T-cell (primary cell): ENCODE measurements around the gene IER5L. TPM values are rescaled to one million over a fixed set of nuclear protein-coding genes. Genes with fewer than 3 reads are reported as not detected.

Experiments used
- ATAC-seq, 4 experiments: fragments of 200-7000 bp in 3 of 4; fragments of 150-1000 bp in 1 of 4; cut with Tn5 transposase; replicated peaks in 1 of 4; 1 replicate in 3 of 4; 2 replicates in 1 of 4; pipeline ENCODE4 v1.10.0; 2021; ENCODE audit warnings: moderate library complexity in 3 of 4, mild to moderate bottlenecking in 2 of 4, moderate number of reproducible peaks in 1 of 4
- CTCF ChIA-PET, 2 donors: fragments of 300-600 bp; sonication (Branson Sonifier 250); formaldehyde crosslinking; loops; one replicate each; lab custom pipeline; 2022; ENCODE audit warnings: antibody characterized with exemption in 2 of 2; lab: Charles Lee
- POLR2A ChIA-PET, 2 donors: fragments of 300-600 bp; sonication (Branson Sonifier 250); formaldehyde crosslinking; loops; one replicate each; lab custom pipeline; 2022; ENCODE audit warnings: antibody characterized with exemption in 2 of 2; lab: Charles Lee
- DNase-seq, 35 experiments: peaks; one replicate each; pipeline versions ENCODE4 v3.0.0 to v3.0.0-alpha.2; 2013 to 2023
- H3K27ac ChIP-seq: one replicate; pipeline ENCODE4 v1.5.1; 2013; ENCODE audit warnings: low read length
- H3K27me3 ChIP-seq, 2 experiments: replicated peaks in 1 of 2; 1 replicate in 1 of 2; 2 replicates in 1 of 2; pipeline versions ENCODE4 v1.6.1 to v1.7.0; 2013; ENCODE audit warnings: low read length in 1 of 2, mixed read lengths in 1 of 2; ENCODE audit not compliant: control insufficient read depth in 2 of 2, insufficient read depth in 2 of 2; ENCODE audit errors: extremely low read depth in 1 of 2
- H3K36me3 ChIP-seq, 2 donors: 1 replicate in 1 of 2; 2 replicates in 1 of 2; pipeline versions ENCODE4 v1.6.1 to v1.7.0; 2013; ENCODE audit warnings: low read length in 1 of 2; ENCODE audit not compliant: control insufficient read depth in 2 of 2, insufficient read depth in 1 of 2; ENCODE audit errors: extremely low read depth in 1 of 2
- H3K4me1 ChIP-seq, 2 experiments: 1 replicate in 1 of 2; 2 replicates in 1 of 2; pipeline versions ENCODE4 v1.6.1 to v1.7.0; 2013; ENCODE audit warnings: low read length in 2 of 2, mixed read lengths in 1 of 2; ENCODE audit not compliant: insufficient read depth in 2 of 2, control insufficient read depth in 1 of 2; ENCODE audit errors: extremely low read depth in 1 of 2
- H3K4me3 ChIP-seq, 2 donors: 1 replicate in 1 of 2; 2 replicates in 1 of 2; pipeline versions ENCODE4 v1.5.1 to v1.7.0; 2013; ENCODE audit warnings: mild to moderate bottlenecking in 2 of 2, low read length in 1 of 2, moderate library complexity in 1 of 2; ENCODE audit not compliant: control insufficient read depth in 1 of 2; ENCODE audit errors: extremely low read depth in 1 of 2
- H3K9me3 ChIP-seq: 2 replicates; pipeline ENCODE4 v1.7.0; 2013
- H3K27ac Mint-ChIP-seq, 2 donors: one replicate each; pipeline ENCODE4 v1.8.0; 2020 to 2021; ENCODE audit warnings: mild to moderate bottlenecking in 2 of 2, mixed read lengths in 2 of 2
- H3K27me3 Mint-ChIP-seq, 2 donors: one replicate each; pipeline ENCODE4 v1.8.0; 2021 to 2022; ENCODE audit warnings: mixed read lengths in 2 of 2
- H3K36me3 Mint-ChIP-seq: one replicate; pipeline ENCODE4 v1.8.0; 2021; ENCODE audit warnings: mixed read lengths
- H3K4me1 Mint-ChIP-seq, 3 donors: one replicate each; pipeline ENCODE4 v1.8.0; 2020 to 2022; ENCODE audit warnings: mixed read lengths in 3 of 3, mild to moderate bottlenecking in 1 of 3
- H3K4me3 Mint-ChIP-seq, 3 donors: one replicate each; pipeline ENCODE4 v1.8.0; 2020 to 2022; ENCODE audit warnings: mild to moderate bottlenecking in 3 of 3, mixed read lengths in 3 of 3, moderate library complexity in 3 of 3
- H3K9me3 Mint-ChIP-seq, 3 donors: one replicate each; pipeline ENCODE4 v1.8.0; 2020 to 2022; ENCODE audit warnings: mixed read lengths in 3 of 3
- WGBS: methylation state at CpG from one replicate; pipeline ENCODE4 v1.1.5; 2013; ENCODE audit warnings: missing lambda C conversion rate; ENCODE audit not compliant: insufficient coverage; 5-methylcytosine and 5-hydroxymethylcytosine counted together
- total RNA-seq, 35 experiments: library from RNA in 6 of 35; stranded (reverse) in 6 of 35; fragments of 120-200 nt in 1 of 35; gene quantifications; one replicate each; pipeline versions ENCODE4 v1.2.1 to v1.2.4 and lab custom pipeline; 2013 to 2026

The IER5L gene
- total RNA-seq, 5 donors from 2014 or later (not counting 1 experiment from before 2014, with no cell fraction given), result 1.3 to 7.7 (median 6.7) TPM

GRCh38 chr9:129161534-129161837 lies 16.6 kb downstream of the IER5L start:
- CTCF ChIA-PET, result interaction anchor here (0.6 kb wide), 3 partner anchors 60 to 397 kb away, joined by 3 to 5 read pairs (median 4); no protein-coding TSS in a partner anchor
- POLR2A ChIA-PET, result interaction anchor here in 1 of 2 donors (0.6 kb wide), 1 partner anchor 46 kb away, joined by 4 read pairs; no protein-coding TSS in a partner anchor
- WGBS, result 95% methylated on average over 8 of the region's 9 CpGs
- H3K27ac ChIP-seq, result no peak overlapping the region
- no peak overlapping the region for H3K4me3 ChIP-seq
- Mint-ChIP-seq H3K27me3 (no peaks in the 10 kb centered on the region), H3K9me3 (no peaks in the 10 kb centered on the region), H3K27ac (no peak overlapping the region), H3K36me3 (no peaks in the 10 kb centered on the region), H3K4me3 (no peak overlapping the region), H3K4me1 (peaks cover 0 to 2% (median under 1%) of the 10 kb centered on the region in 3 donors)
- H3K27me3 ChIP-seq, result no peaks in the 10 kb centered on the region
- DNase-seq (no peak), ATAC-seq (no peak)
- no peaks in the 10 kb centered on the region for H3K9me3 ChIP-seq
- H3K36me3 ChIP-seq, result no peaks in the 10 kb centered on the region
- H3K4me1 ChIP-seq, result peaks cover 0 to 3% of the 10 kb centered on the region in 2 experiments

- CTCF ChIA-PET, result interaction anchor here (0.6 kb wide), 3 partner anchors 61 to 398 kb away, joined by 3 to 5 read pairs (median 4); no protein-coding TSS in a partner anchor
- H3K27ac ChIP-seq, result no peak overlapping the region
- no peaks in the 10 kb centered on the region for H3K36me3 ChIP-seq
- H3K27me3 ChIP-seq, result no peaks in the 10 kb centered on the region
- WGBS, result 95% methylated on average over 6 of the region's 10 CpGs
- H3K4me1 ChIP-seq, result no peaks in the 10 kb centered on the region
- H3K9me3 ChIP-seq, result no peaks in the 10 kb centered on the region
- POLR2A ChIA-PET, result interaction anchor here in 1 of 2 donors (0.6 kb wide), 1 partner anchor 46 kb away, joined by 4 read pairs; no protein-coding TSS in a partner anchor
- no peak for ATAC-seq
- Mint-ChIP-seq H3K27ac (no peak overlapping the region), H3K4me3 (no peak overlapping the region), H3K4me1 (no peaks in the 10 kb centered on the region), H3K27me3 (no peaks in the 10 kb centered on the region), H3K9me3 (no peaks in the 10 kb centered on the region), H3K36me3 (no peaks in the 10 kb centered on the region)
- DNase-seq, result no peak
- H3K4me3 ChIP-seq, result no peak overlapping the region
Measured at GRCh38 chr9:129160712-129161533, 17.1 kb downstream of the IER5L start.

GRCh38 chr9:129156163-129156562 lies 21.9 kb downstream of the IER5L start:
- ATAC-seq, result no peak
- no peaks in the 10 kb centered on the region for H3K4me1 ChIP-seq
- H3K36me3 ChIP-seq, result peaks cover 0 to 12% of the 10 kb centered on the region in 2 donors
- Mint-ChIP-seq H3K9me3 (no peaks in the 10 kb centered on the region), H3K36me3 (peaks cover 3% of the 10 kb centered on the region), H3K4me3 (no peak overlapping the region), H3K27ac (no peak overlapping the region), H3K4me1 (no peaks in the 10 kb centered on the region), H3K27me3 (no peaks in the 10 kb centered on the region)
- WGBS, result 96% methylated on average over 5 of the region's 10 CpGs
- H3K27me3 ChIP-seq, result no peaks in the 10 kb centered on the region
- H3K9me3 ChIP-seq, result no peaks in the 10 kb centered on the region
- no peak for DNase-seq
- no peak overlapping the region for H3K4me3 ChIP-seq
- no peak overlapping the region for H3K27ac ChIP-seq
- POLR2A ChIA-PET, result no interaction called here
- CTCF ChIA-PET, result interaction anchor here in 1 of 2 donors (1.6 kb wide), 1 partner anchor 18 kb away, joined by 5 read pairs; no protein-coding TSS in a partner anchor

GRCh38 chr9:129154866-129155477 lies 23.1 kb downstream of the IER5L start:
- POLR2A ChIA-PET, result interaction anchor here in 1 of 2 donors (0.5 kb wide), 1 partner anchor 204 kb away, joined by 3 read pairs; no protein-coding TSS in a partner anchor
- H3K9me3 Mint-ChIP-seq, result no peaks in the 10 kb centered on the region
- no peak overlapping the region for H3K27ac Mint-ChIP-seq

GRCh38 chr9:129151469-129151868 lies 26.6 kb downstream of the IER5L start:
- 98% methylated on average over 15 of the region's 15 CpGs for WGBS
- no peak overlapping the region for H3K4me3 Mint-ChIP-seq
- CTCF ChIA-PET, result no interaction called here
- no peak overlapping the region for H3K4me3 ChIP-seq
- H3K27ac Mint-ChIP-seq, result no peak overlapping the region
- H3K36me3 Mint-ChIP-seq, result peaks cover 18% of the 10 kb centered on the region
- no peaks in the 10 kb centered on the region for H3K9me3 Mint-ChIP-seq
- H3K27me3 ChIP-seq, result no peaks in the 10 kb centered on the region
- POLR2A ChIA-PET, result no interaction called here
- no peak for DNase-seq
- H3K36me3 ChIP-seq, result peaks cover 17 to 31% of the 10 kb centered on the region in 2 donors
- no peaks in the 10 kb centered on the region for H3K27me3 Mint-ChIP-seq
- no peaks in the 10 kb centered on the region for H3K9me3 ChIP-seq
- H3K4me1 Mint-ChIP-seq, result no peaks in the 10 kb centered on the region
- no peak overlapping the region for H3K27ac ChIP-seq
- no peak for ATAC-seq
- no peaks in the 10 kb centered on the region for H3K4me1 ChIP-seq

More at GRCh38 chr9:129154866-129155477, 23.1 kb downstream of the IER5L start:
- Histone ChIP-seq H3K27ac (no peak overlapping the region), H3K4me3 (no peak overlapping the region), H3K36me3 (peaks cover under 1 to 15% of the 10 kb centered on the region in 2 donors), H3K27me3 (no peaks in the 10 kb centered on the region), H3K4me1 (no peaks in the 10 kb centered on the region), H3K9me3 (no peaks in the 10 kb centered on the region)
- H3K4me1 Mint-ChIP-seq, result no peaks in the 10 kb centered on the region
- 98% methylated on average over 9 of the region's 16 CpGs for WGBS
- H3K36me3 Mint-ChIP-seq, result peaks cover 7% of the 10 kb centered on the region
- no peak overlapping the region for H3K4me3 Mint-ChIP-seq
- DNase-seq, result no peak
- ATAC-seq, result no peak
- H3K27me3 Mint-ChIP-seq, result no peaks in the 10 kb centered on the region
- CTCF ChIA-PET, result no interaction called here

GRCh38 chr9:129150672-129151211 lies 27.3 kb downstream of the IER5L start:
- H3K36me3 ChIP-seq, result peaks cover 17 to 31% of the 10 kb centered on the region in 2 donors
- POLR2A ChIA-PET, result no interaction called here
- H3K36me3 Mint-ChIP-seq, result peaks cover 18% of the 10 kb centered on the region

More at GRCh38 chr9:129150672-129151211, 27.3 kb downstream of the IER5L start:
- no peaks in the 10 kb centered on the region for H3K4me1 ChIP-seq
- no peak overlapping the region for H3K27ac ChIP-seq
- Mint-ChIP-seq H3K4me3 (no peak overlapping the region), H3K9me3 (no peaks in the 10 kb centered on the region), H3K27ac (no peak overlapping the region), H3K27me3 (no peaks in the 10 kb centered on the region), H3K4me1 (no peaks in the 10 kb centered on the region)
- CTCF ChIA-PET, result no interaction called here
- no peak for DNase-seq
- 95% methylated on average over 18 of the region's 18 CpGs for WGBS
- no peaks in the 10 kb centered on the region for H3K9me3 ChIP-seq
- ATAC-seq, result no peak
- no peaks in the 10 kb centered on the region for H3K27me3 ChIP-seq
- no peak overlapping the region for H3K4me3 ChIP-seq
